NCI-H1417 (cell line): ENCODE data around the gene OTOA.
"Not testable (repeated sequence)": the region's sequence is repeated elsewhere in the genome, so short reads cannot be mapped to it uniquely, and the experiment has no call there.

Experiments used
- DNase-seq, 3 experiments: peaks; one replicate each; lab custom pipeline; 2025; lab: John Stamatoyannopoulos, UW

Gene OTOA

GRCh38 chr16:21722771-21723455 is 59.1 kb downstream of the OTOA start:
- DNase-seq = no peak

GRCh38 chr16:21723532-21723931 is 59.8 kb downstream of the OTOA start:
- no peak for DNase-seq

- no peak for DNase-seq
Observed at GRCh38 chr16:21727344-21727743, 63.6 kb downstream of the OTOA start.

GRCh38 chr16:21731233-21731632 is 67.5 kb downstream of the OTOA start:
- DNase-seq = not testable (repeated sequence)

GRCh38 chr16:21740637-21741036 is 76.9 kb downstream of the OTOA start:
- not testable (repeated sequence) for DNase-seq

- DNase-seq = not testable (repeated sequence)
Observed at GRCh38 chr16:21756192-21757079, 92.7 kb downstream of the OTOA start.

- not testable (repeated sequence) for DNase-seq
Observed at GRCh38 chr16:21757080-21757671, 93.4 kb downstream of the OTOA start.

DNA sequence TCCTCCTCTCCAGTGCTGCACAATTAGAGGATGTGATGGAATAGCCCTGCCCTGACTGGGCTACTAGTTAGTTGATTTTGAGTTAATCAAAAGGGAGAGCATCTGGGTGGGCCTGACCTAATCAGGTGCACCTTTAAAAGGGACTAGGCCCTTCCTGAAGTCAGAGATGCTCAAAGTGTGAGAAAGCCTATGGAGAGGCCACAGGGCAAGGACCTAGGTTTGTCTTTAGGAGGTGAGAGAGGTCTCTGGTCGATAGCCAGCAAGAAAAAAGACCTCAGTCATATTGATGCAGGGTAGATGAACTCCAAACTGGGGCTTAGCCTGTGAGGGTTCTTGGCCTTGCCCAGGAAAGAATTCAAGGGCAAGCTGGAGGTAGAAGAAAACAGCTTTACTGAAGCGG is 104.5 kb downstream of the OTOA start:
- DNase-seq = not testable (repeated sequence)

GRCh38 chr16:21768810-21769209 is 105.0 kb downstream of the OTOA start:
- DNase-seq = not testable (repeated sequence)

- DNase-seq = not testable (repeated sequence)
Observed at GRCh38 chr16:21769284-21769683, 105.5 kb downstream of the OTOA start.

DNA sequence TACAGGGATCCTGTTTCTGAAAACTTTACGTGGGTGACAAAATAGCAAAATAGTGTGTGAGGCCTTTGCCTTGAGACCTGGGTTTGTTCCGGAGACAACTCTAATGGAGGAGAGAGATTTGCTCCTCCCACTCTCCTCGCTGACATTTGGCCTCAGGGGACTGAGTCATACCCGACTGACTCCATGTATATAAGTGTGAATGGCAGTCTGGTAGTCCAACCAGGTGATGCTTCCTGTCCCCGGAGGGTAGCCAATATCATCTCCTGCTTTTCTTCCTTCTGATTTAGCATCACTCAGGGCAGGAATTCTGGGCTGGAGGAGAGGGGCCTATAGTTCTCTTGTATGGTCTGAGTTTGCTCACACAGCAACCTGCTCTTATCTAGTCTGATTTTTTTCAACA is 106.8 kb downstream of the OTOA start:
- DNase-seq = not testable (repeated sequence)

GRCh38 chr16:21772547-21773206 is 108.9 kb downstream of the OTOA start:
- DNase-seq = not testable (repeated sequence)

DNA sequence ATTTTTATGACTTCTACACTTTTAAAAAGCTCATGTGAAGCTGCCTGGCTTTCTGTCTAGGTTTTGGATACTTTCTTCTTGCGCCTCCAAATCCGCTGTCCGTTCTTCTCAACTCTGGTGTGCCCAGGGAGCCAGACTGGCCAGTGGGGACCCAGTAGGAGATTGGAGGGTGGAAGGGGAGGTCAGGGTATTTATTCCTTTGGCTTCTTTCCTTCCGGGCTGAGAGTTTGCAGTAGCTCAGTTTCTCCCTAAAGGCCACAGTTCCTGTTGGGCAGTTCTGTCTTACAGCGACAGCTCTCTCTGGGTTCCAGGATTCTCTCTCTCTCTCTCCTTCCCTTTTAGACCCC is 109.4 kb downstream of the OTOA start:
- not testable (repeated sequence) for DNase-seq

DNA sequence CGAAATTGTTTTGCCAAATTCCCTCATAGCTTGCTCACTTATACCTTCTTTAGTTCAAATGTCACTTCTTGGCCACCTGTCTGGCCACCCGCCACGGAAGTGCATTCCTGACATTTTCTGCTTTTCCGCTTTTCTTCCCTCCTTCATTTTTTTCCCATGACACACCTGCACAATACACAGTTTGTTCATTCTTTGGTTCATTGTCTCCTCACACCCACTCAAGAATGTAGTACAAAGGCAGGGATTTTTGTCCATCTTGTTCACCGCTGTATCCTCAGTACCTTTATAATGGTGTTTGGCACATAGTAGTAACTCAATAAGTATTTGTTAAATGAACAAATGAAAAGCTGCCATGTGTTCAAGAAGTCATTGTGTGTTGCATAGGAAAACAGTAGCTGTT is 116.8 kb downstream of the OTOA start:
- DNase-seq = not testable (repeated sequence)

DNA sequence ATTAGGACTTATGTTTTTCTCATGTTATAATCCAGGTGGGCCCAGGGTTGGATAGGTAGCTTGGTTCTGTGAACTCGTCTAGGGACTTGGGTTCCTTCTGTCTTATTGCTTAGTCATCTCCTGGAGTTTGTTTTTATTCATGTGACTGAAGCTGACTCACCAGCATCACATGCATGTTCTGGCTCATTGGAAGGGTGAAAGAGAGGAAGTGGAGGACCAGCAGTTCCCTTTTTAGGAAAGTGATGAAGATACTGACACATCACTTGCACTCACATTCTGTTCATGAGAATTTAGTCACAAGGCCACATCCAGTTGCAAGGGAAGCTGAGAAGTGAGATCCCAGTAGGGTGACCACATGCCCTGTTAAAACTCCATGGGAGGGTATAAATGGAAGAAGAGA is 126.7 kb downstream of the OTOA start:
- not testable (repeated sequence) for DNase-seq

DNA sequence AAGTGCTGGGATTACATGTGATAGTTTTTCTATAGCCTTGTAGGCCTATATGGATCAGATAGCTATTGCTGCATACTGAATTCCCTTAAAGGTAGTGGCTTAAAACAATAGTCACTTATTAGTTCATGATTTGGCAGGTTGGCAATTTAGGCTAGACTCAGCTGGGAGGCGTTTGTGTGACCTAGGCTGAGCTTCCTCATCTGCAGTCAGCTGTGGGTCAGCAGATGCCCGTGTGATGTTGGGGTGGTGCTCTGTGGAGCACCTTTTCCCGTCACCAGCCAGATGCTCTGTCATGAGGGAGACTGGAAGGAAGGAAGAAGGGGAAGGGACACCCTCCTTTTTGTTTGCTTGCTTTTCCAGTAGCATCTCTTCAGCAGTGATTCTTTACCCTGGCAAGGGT is 129.5 kb downstream of the OTOA start:
- not testable (repeated sequence) for DNase-seq

GRCh38 chr16:21798601-21799000 is 134.8 kb downstream of the OTOA start:
- DNase-seq = not testable (repeated sequence)

GRCh38 chr16:21801538-21802374 is 138.0 kb downstream of the OTOA start:
- DNase-seq = peak in 2 of 3 experiments; percentile 1 to 36

DNA sequence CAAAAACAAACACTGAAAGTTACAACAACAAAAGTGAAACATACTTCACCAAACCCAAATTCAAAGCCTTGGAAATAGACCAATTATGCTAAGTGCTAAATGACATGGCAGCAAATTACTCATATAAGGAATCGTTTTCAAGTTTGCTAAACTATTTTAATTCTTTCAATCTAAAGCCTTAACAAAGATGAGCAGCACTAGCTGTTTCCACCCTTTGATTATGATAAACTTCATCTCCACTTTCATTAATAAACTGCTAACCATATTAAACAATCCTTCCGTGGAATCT is 138.6 kb downstream of the OTOA start:
- DNase-seq = not testable (repeated sequence)
